H9 (cell line): Measurements from ENCODE around the gene FBLN1. TPM values are rescaled to one million over a fixed set of nuclear protein-coding genes. Genes with fewer than 3 reads are reported as not detected.
A peak's percentile ranks its signal among the peaks of the same experiment; 100 is the strongest.

Experiments used
- DNase-seq: peaks from one replicate; pipeline ENCODE4 v3.0.0-alpha.2; 2017
- H2AFZ ChIP-seq: one replicate; pipeline ENCODE4 v1.6.1; 2013; ENCODE audit warnings: mild to moderate bottlenecking, low read length, control low read depth, moderate library complexity
- H2AK5ac ChIP-seq: 2 replicates; pipeline ENCODE4 v1.6.1; 2013; ENCODE audit warnings: low read length, control low read depth, mixed read lengths; ENCODE audit not compliant: insufficient read length
- H2BK120ac ChIP-seq: one replicate; pipeline ENCODE4 v1.6.1; 2013; ENCODE audit warnings: low read depth, mild to moderate bottlenecking, low read length, control low read depth, inconsistent platforms; ENCODE audit not compliant: poor library complexity, severe bottlenecking
- H2BK12ac ChIP-seq: 2 replicates; pipeline ENCODE4 v1.6.1; 2013; ENCODE audit warnings: low read length, control low read depth, mixed read lengths, low read depth; ENCODE audit not compliant: insufficient read length
- H2BK15ac ChIP-seq: 2 replicates; pipeline ENCODE4 v1.6.1; 2013; ENCODE audit warnings: low read depth, low read length, control low read depth
- H2BK20ac ChIP-seq: one replicate; pipeline ENCODE4 v1.6.1; 2013; ENCODE audit warnings: low read depth, mild to moderate bottlenecking, low read length, control low read depth, inconsistent platforms; ENCODE audit not compliant: poor library complexity, severe bottlenecking
- H2BK5ac ChIP-seq: 2 replicates; pipeline ENCODE4 v1.6.1; 2013; ENCODE audit warnings: low read length, control low read depth, mixed read lengths; ENCODE audit not compliant: insufficient read length
- H3K14ac ChIP-seq: 2 replicates; pipeline ENCODE4 v1.6.1; 2013; ENCODE audit warnings: low read length, control low read depth; ENCODE audit not compliant: insufficient read depth
- H3K18ac ChIP-seq: 2 replicates; pipeline ENCODE4 v1.6.1; 2013; ENCODE audit warnings: low read depth, mild to moderate bottlenecking, mixed read lengths, low read length, control low read depth; ENCODE audit not compliant: insufficient read length
- H3K23ac ChIP-seq: 2 replicates; pipeline ENCODE4 v1.6.1; 2013; ENCODE audit warnings: low read length, control low read depth, mixed read lengths, low read depth; ENCODE audit not compliant: insufficient read length
- H3K23me2 ChIP-seq: 2 replicates; pipeline ENCODE4 v1.6.1; 2013; ENCODE audit warnings: low read depth, mild to moderate bottlenecking, mixed read lengths, low read length, control low read depth; ENCODE audit not compliant: insufficient read length, poor library complexity, severe bottlenecking
- H3K27ac ChIP-seq: 2 replicates; pipeline ENCODE4 v1.5.1; 2013; ENCODE audit warnings: low read length, control low read depth, mixed read lengths, low read depth; ENCODE audit not compliant: insufficient read length
- H3K27me3 ChIP-seq: 2 replicates; pipeline ENCODE4 v1.6.1; 2013; ENCODE audit warnings: low read length, control low read depth, inconsistent platforms; ENCODE audit not compliant: insufficient read depth
- H3K4ac ChIP-seq: 2 replicates; pipeline ENCODE4 v1.6.1; 2013; ENCODE audit warnings: low read depth, mild to moderate bottlenecking, control low read depth, inconsistent platforms, low read length, moderate library complexity
- H3K4me1 ChIP-seq: 2 replicates; pipeline ENCODE4 v1.6.1; 2013; ENCODE audit warnings: low read length, control low read depth, inconsistent platforms; ENCODE audit not compliant: insufficient read depth
- H3K4me2 ChIP-seq: 2 replicates; pipeline ENCODE4 v1.6.1; 2013; ENCODE audit warnings: low read length, control low read depth, mixed read lengths; ENCODE audit not compliant: insufficient read length, insufficient read depth
- H3K56ac ChIP-seq: 2 replicates; pipeline ENCODE4 v1.6.1; 2013; ENCODE audit warnings: low read depth, mild to moderate bottlenecking, mixed read lengths, low read length, control low read depth; ENCODE audit not compliant: insufficient read length
- H3K79me1 ChIP-seq: 2 replicates; pipeline ENCODE4 v1.6.1; 2013; ENCODE audit warnings: low read depth, mild to moderate bottlenecking, moderate library complexity, low read length, control low read depth, inconsistent platforms; ENCODE audit not compliant: insufficient read depth, poor library complexity, severe bottlenecking
- H3K79me2 ChIP-seq: 2 replicates; pipeline ENCODE4 v1.6.1; 2013; ENCODE audit warnings: low read length, control low read depth, inconsistent platforms; ENCODE audit not compliant: insufficient read depth
- H3K9ac ChIP-seq: 2 replicates; pipeline ENCODE4 v1.6.1; 2013; ENCODE audit warnings: low read length, control low read depth, mixed read lengths; ENCODE audit not compliant: insufficient read length; ENCODE audit errors: extremely low read depth
- H3K9me3 ChIP-seq: one replicate; pipeline ENCODE4 v1.6.1; 2013; ENCODE audit warnings: low read depth, low read length, inconsistent platforms; ENCODE audit not compliant: control insufficient read depth
- H3T11ph ChIP-seq: one replicate; pipeline ENCODE4 v1.6.1; 2013; ENCODE audit warnings: mild to moderate bottlenecking, low read length, control low read depth, inconsistent platforms
- H4K20me1 ChIP-seq: one replicate; pipeline ENCODE4 v1.6.1; 2013; ENCODE audit not compliant: control insufficient read depth, insufficient read length, insufficient read depth
- H4K5ac ChIP-seq: 2 replicates; pipeline ENCODE4 v1.6.1; 2013; ENCODE audit warnings: low read depth, mild to moderate bottlenecking, mixed read lengths, low read length, control low read depth; ENCODE audit not compliant: insufficient read length
- H4K8ac ChIP-seq: replicated peaks from 2 replicates; pipeline ENCODE4 v1.6.1; 2013; ENCODE audit warnings: low read length, control low read depth, mixed read lengths, low read depth; ENCODE audit not compliant: insufficient read length
- H4K91ac ChIP-seq: 2 replicates; pipeline ENCODE4 v1.6.1; 2013; ENCODE audit warnings: low read depth, mild to moderate bottlenecking, moderate library complexity, mixed read lengths, low read length, control low read depth; ENCODE audit not compliant: insufficient read length
- H3K27ac Mint-ChIP-seq, 3 experiments: 2 replicates in 2 of 3; 3 replicates in 1 of 3; pipeline ENCODE4 v1.8.0; 2020 to 2021; ENCODE audit warnings: mixed read lengths in 3 of 3, mild to moderate bottlenecking in 1 of 3, moderate library complexity in 1 of 3
- H3K27me3 Mint-ChIP-seq: 2 replicates; pipeline ENCODE4 v1.8.0; 2021; ENCODE audit warnings: low read depth, mild to moderate bottlenecking, moderate library complexity, mixed read lengths
- H3K36me3 Mint-ChIP-seq, 3 experiments: 2 replicates in 2 of 3; 3 replicates in 1 of 3; pipeline ENCODE4 v1.8.0; 2020 to 2021; ENCODE audit warnings: low read depth in 3 of 3, mixed read lengths in 3 of 3; ENCODE audit not compliant: insufficient read depth in 1 of 3
- H3K4me1 Mint-ChIP-seq, 2 experiments: 2 replicates each; pipeline ENCODE4 v1.8.0; 2020; ENCODE audit warnings: mixed read lengths in 2 of 2
- H3K4me3 Mint-ChIP-seq, 2 experiments: 2 replicates in 1 of 2; 3 replicates in 1 of 2; pipeline ENCODE4 v1.8.0; 2020 to 2021; ENCODE audit warnings: mild to moderate bottlenecking in 2 of 2, mixed read lengths in 2 of 2, moderate library complexity in 1 of 2
- H3K9me3 Mint-ChIP-seq, 2 experiments: 2 replicates in 1 of 2; 3 replicates in 1 of 2; pipeline ENCODE4 v1.8.0; 2020; ENCODE audit warnings: mild to moderate bottlenecking in 2 of 2, mixed read lengths in 2 of 2, moderate library complexity in 1 of 2
- CTCF ChIP-seq: fragments of 200-600 bp; sonication (generic); conservative IDR thresholded peaks from 3 replicates; pipeline ENCODE4 v1.8.0; 2021; ENCODE audit warnings: antibody characterized with exemption, mild to moderate bottlenecking
- WGBS: extraction: QIAGEN DNeasy Blood & Tissue Kit; methylation state at CpG from one replicate; pipeline ENCODE4 v1.1.7; 2013; ENCODE audit warnings: missing lambda C conversion rate, low lambda C conversion rate, mixed read lengths; ENCODE audit not compliant: insufficient read length; ENCODE audit errors: extremely low coverage; 5-methylcytosine and 5-hydroxymethylcytosine counted together
- total RNA-seq: library from RNA; stranded (reverse); gene quantifications from 2 replicates; pipeline ENCODE4 v1.2.1, GENCODE V29; 2021

FBLN1 gene
- total RNA-seq, 1 experiment from 2014 or later, result 140 TPM

GRCh38 chr22:45531441-45532234 lies 29.0 kb downstream of the FBLN1 start:
- DNase-seq, result no peak
- H3K79me1 ChIP-seq, result no peaks in the 10 kb centered on the region
- no peak overlapping the region for H2BK12ac ChIP-seq
- H3K14ac ChIP-seq, result no peak overlapping the region
- H3K9ac ChIP-seq, result no peak overlapping the region
- H3K4me3 Mint-ChIP-seq, result no peak overlapping the region
- H3K27ac Mint-ChIP-seq, result peak overlapping the region; percentile 40 to 85 (median 56); a peak in 3 of 7 replicates
- no peak overlapping the region for H3K27ac ChIP-seq
- H3K9me3 Mint-ChIP-seq, result no peaks in the 10 kb centered on the region
- H4K20me1 ChIP-seq, result no peaks in the 10 kb centered on the region
- no peak overlapping the region for H4K5ac ChIP-seq
- H3K4ac ChIP-seq, result no peak overlapping the region
- H3K56ac ChIP-seq, result no peak overlapping the region
- WGBS, result no CpG with 5 or more reads among the region's 9 CpGs
- H2BK20ac ChIP-seq, result no peak overlapping the region
- H2BK5ac ChIP-seq, result no peak overlapping the region
- no peak overlapping the region for H3K4me2 ChIP-seq
- H2AFZ ChIP-seq, result no peak overlapping the region
- H3K4me1 Mint-ChIP-seq, result peaks cover 3% of the 10 kb centered on the region in 2 experiments; a peak in 3 of 4 replicates
- H3K23me2 ChIP-seq, result no peaks in the 10 kb centered on the region
- no peak overlapping the region for H2BK120ac ChIP-seq
- no peak overlapping the region for H3T11ph ChIP-seq
- H3K27me3 Mint-ChIP-seq, result no peaks in the 10 kb centered on the region
- no peaks in the 10 kb centered on the region for H3K27me3 ChIP-seq
- H2BK15ac ChIP-seq, result no peak overlapping the region
- no peak overlapping the region for H3K18ac ChIP-seq
- H3K23ac ChIP-seq, result no peak overlapping the region
- no peak for TF ChIP-seq CTCF
- no peak overlapping the region for H2AK5ac ChIP-seq
- no peak overlapping the region for H4K8ac ChIP-seq
- no peaks in the 10 kb centered on the region for H3K9me3 ChIP-seq
- H3K79me2 ChIP-seq, result no peaks in the 10 kb centered on the region
- H3K4me1 ChIP-seq, result no peaks in the 10 kb centered on the region
- H4K91ac ChIP-seq, result no peak overlapping the region
- H3K36me3 Mint-ChIP-seq, result peaks cover 22 to 80% (median 74%) of the 10 kb centered on the region in 3 experiments; a peak in 6 of 7 replicates
